Nephron progenitor cell (in vitro differentiated cells): ENCODE measurements around the gene PCSK5.

ENCODE experiments used
- DNase-seq: peaks from one replicate; pipeline ENCODE4 v3.0.0; 2021
- H3K27ac Mint-ChIP-seq: 2 replicates; pipeline ENCODE4 v1.8.0; 2021; ENCODE audit warnings: mild to moderate bottlenecking, moderate library complexity, mixed read lengths
- H3K27me3 Mint-ChIP-seq: 2 replicates; pipeline ENCODE4 v1.8.0; 2021; ENCODE audit warnings: mild to moderate bottlenecking, low read depth, mixed read lengths; ENCODE audit not compliant: poor library complexity
- H3K36me3 Mint-ChIP-seq: 2 replicates; pipeline ENCODE4 v1.8.0; 2021; ENCODE audit warnings: low read depth, mixed read lengths
- H3K4me1 Mint-ChIP-seq: 2 replicates; pipeline ENCODE4 v1.8.0; 2021; ENCODE audit warnings: mixed read lengths
- H3K4me3 Mint-ChIP-seq: 2 replicates; pipeline ENCODE4 v1.8.0; 2021; ENCODE audit warnings: mild to moderate bottlenecking, moderate library complexity, mixed read lengths
- H3K9me3 Mint-ChIP-seq: 2 replicates; pipeline ENCODE4 v1.8.0; 2021; ENCODE audit warnings: mild to moderate bottlenecking, moderate library complexity, mixed read lengths
- TF ChIP-seq, protein P1 (sequence below): fragments of 200-600 bp; sonication (generic); IDR thresholded peaks from 2 replicates; pipeline ENCODE4 v1.5.0; 2021; ENCODE audit warnings: antibody characterized with exemption

PCSK5 gene

DNA sequence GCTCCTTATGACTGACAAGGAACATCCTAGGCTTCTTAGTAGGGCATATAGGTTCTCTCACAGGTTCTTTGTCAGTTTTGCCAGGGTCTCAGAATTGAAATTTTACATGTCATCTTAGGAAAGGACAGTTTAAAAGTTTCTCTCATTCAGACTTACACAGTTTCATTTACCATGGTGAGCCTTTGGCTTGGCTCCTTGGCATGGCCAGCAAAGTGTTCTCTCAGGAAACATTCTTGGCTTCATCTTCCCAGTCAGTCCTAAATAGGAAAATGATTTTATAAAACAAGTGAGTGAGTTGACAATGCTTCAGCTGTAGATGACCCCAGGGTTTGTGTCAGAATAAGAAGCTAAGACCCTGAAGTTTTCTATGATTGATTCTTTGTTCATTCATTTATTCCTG, 191.6 kb downstream of the PCSK5 start:
- Mint-ChIP-seq H3K27me3 (peaks cover 4% of the 10 kb centered on the region), H3K36me3 (peaks cover 60% of the 10 kb centered on the region), H3K4me1 (no peaks in the 10 kb centered on the region), H3K4me3 (no peak overlapping the region), H3K27ac (no peak overlapping the region), H3K9me3 (peaks cover 23% of the 10 kb centered on the region)
- DNase-seq, result no peak
- TF ChIP-seq, protein P1, sequence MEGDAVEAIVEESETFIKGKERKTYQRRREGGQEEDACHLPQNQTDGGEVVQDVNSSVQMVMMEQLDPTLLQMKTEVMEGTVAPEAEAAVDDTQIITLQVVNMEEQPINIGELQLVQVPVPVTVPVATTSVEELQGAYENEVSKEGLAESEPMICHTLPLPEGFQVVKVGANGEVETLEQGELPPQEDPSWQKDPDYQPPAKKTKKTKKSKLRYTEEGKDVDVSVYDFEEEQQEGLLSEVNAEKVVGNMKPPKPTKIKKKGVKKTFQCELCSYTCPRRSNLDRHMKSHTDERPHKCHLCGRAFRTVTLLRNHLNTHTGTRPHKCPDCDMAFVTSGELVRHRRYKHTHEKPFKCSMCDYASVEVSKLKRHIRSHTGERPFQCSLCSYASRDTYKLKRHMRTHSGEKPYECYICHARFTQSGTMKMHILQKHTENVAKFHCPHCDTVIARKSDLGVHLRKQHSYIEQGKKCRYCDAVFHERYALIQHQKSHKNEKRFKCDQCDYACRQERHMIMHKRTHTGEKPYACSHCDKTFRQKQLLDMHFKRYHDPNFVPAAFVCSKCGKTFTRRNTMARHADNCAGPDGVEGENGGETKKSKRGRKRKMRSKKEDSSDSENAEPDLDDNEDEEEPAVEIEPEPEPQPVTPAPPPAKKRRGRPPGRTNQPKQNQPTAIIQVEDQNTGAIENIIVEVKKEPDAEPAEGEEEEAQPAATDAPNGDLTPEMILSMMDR, result no peak

DNA sequence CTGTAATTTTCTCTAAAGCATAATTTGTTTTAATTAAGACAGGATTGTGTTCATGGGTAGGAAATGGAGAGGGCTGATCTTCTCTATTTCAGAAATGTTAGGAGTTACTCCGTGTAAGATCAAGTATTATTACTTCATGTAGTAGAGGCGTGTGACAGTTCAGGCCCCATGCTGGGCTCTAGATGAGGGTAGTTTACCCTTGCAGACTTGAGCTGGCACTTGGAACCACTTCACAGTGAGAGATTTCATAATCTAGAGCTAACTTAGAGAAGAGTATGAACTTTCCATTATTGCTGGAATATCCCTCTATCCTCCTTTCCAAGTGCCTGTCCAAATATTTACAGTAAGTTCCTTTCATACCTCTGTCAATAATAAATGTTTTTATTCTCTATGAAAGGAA, 195.1 kb downstream of the PCSK5 start:
- Mint-ChIP-seq H3K4me1 (peaks cover 3% of the 10 kb centered on the region), H3K9me3 (peaks cover 16% of the 10 kb centered on the region), H3K27me3 (peaks cover 2% of the 10 kb centered on the region), H3K36me3 (peaks cover 60% of the 10 kb centered on the region), H3K27ac (no peak overlapping the region), H3K4me3 (no peak overlapping the region)
- TF ChIP-seq, protein P1, result no peak
- no peak for DNase-seq

DNA sequence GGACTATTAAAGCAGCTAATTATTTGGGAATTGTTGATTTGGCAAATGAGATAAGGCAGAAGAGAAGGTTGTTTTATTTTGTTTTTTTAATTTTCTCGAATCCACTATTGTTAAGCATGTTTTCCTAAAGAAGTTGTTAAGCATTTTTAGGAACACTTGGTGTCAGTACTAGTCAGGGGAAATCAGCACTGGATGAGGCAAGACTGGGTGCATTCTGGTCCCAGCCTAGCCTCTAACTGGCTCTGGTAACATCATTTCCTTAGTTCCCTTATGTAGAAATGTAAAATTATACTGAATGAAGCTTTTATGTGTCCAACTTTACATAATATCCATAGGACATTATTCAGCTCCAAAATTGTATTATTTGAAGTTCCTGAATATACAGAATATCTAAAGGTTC, 196.1 kb downstream of the PCSK5 start:
- DNase-seq, result no peak
- H3K27ac Mint-ChIP-seq, result no peak overlapping the region
- TF ChIP-seq, protein P1, result no peak
- H3K4me1 Mint-ChIP-seq, result peaks cover 12% of the 10 kb centered on the region
- H3K4me3 Mint-ChIP-seq, result no peak overlapping the region
- H3K36me3 Mint-ChIP-seq, result peaks cover 68% of the 10 kb centered on the region
- H3K9me3 Mint-ChIP-seq, result peaks cover 17% of the 10 kb centered on the region
- peaks cover 6% of the 10 kb centered on the region for H3K27me3 Mint-ChIP-seq

DNA sequence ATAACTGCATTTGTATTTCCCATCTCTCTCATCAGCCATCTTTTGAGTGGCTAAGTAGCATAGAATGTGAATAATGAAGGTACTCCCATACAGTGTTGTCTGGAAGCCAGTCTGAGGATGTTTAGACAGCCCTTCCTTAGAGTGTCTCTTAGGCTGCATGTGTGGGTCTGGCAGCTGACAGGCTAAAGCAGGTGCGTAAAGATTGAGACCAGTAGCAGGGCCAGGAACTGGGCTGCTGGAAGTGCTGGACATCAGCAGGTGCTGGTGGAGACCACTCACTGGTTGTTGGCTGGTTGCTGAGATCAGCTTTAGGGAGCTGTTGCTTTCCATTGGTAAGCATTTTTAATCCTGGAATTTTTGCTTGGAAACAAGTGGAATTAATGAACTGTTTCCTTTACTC, 197.5 kb downstream of the PCSK5 start:
- no peak for DNase-seq
- Mint-ChIP-seq H3K27ac (no peak overlapping the region), H3K9me3 (peaks cover 17% of the 10 kb centered on the region), H3K4me3 (no peak overlapping the region), H3K4me1 (peaks cover 16% of the 10 kb centered on the region), H3K27me3 (peaks cover 10% of the 10 kb centered on the region), H3K36me3 (peaks cover 77% of the 10 kb centered on the region)
- TF ChIP-seq, protein P1, result no peak

DNA sequence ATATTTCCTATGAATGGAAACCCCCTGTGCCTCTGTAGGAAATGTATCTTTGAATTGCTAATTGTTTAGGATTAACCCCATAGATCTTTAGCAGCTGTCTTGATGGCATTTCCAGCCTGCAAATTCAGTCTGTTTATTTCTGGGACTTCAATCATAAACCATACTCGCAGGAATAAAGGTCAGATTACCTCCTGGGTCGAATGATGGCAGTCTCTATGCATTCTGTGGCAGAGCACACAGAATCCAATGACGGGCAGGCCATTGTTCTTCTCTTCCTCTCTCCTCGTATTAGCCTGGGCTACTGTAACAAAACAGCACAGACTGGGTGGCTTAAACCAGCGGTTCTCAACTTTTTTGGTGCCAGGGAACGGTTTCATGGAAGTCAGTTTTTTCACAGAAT, 199.9 kb downstream of the PCSK5 start:
- peaks cover 10% of the 10 kb centered on the region for H3K27me3 Mint-ChIP-seq
- DNase-seq, result no peak
- peaks cover 16% of the 10 kb centered on the region for H3K4me1 Mint-ChIP-seq
- peaks cover 17% of the 10 kb centered on the region for H3K9me3 Mint-ChIP-seq
- H3K27ac Mint-ChIP-seq, result no peak overlapping the region
- peaks cover 84% of the 10 kb centered on the region for H3K36me3 Mint-ChIP-seq
- H3K4me3 Mint-ChIP-seq, result no peak overlapping the region
- TF ChIP-seq, protein P1, result no peak

DNA sequence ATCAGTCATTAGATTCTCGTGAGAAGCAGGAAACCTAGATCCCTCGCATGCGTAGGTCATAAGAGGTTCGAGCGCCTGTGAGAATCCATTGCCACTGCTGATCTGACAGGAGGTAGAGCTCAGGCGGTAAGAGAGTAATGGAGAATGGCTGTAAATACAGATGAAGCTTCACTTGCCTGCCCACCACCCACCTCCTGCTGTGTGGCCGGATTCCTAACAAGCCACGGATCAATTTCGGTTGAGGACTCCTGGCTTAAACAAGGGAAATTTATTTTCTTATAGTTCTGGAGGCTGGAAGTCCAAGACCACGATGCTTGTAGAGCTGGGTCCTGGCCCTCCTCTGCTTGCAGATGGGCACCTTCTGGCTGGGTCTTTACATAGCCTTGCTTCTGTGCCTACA, 200.4 kb downstream of the PCSK5 start:
- TF ChIP-seq, protein P1, result no peak
- Mint-ChIP-seq H3K4me1 (peaks cover 16% of the 10 kb centered on the region), H3K36me3 (peaks cover 86% of the 10 kb centered on the region), H3K4me3 (no peak overlapping the region), H3K27ac (peak overlapping the region; percentile 91), H3K9me3 (peaks cover 17% of the 10 kb centered on the region), H3K27me3 (peaks cover 10% of the 10 kb centered on the region)
- DNase-seq, result no peak
